Endothelial cell of umbilical vein (primary cell): ENCODE results near the gene ODAD3. TPM values are rescaled to one million over a fixed set of nuclear protein-coding genes. Genes with fewer than 3 reads are reported as not detected.

ENCODE experiments used
- BruUV-seq: library from RNA; stranded (reverse); fragments of 400-500 nt; replicated peaks from 2 replicates; lab custom pipeline; 2021; lab: Mats Ljungman, UMichigan
- CTCF ChIA-PET: fragments of 300-600, 350-600 bp; sonication (Branson Sonifier 250); formaldehyde crosslinking; loops from one replicate; lab custom pipeline; 2021; ENCODE audit warnings: antibody characterized with exemption, inconsistent platforms; lab: Charles Lee
- POLR2A ChIA-PET: fragments of 300-600, 350-600 bp; sonication (Branson Sonifier 250); formaldehyde crosslinking; loops from one replicate; lab custom pipeline; 2021; ENCODE audit warnings: antibody characterized with exemption, inconsistent platforms; lab: Charles Lee
- DNase-seq: peaks from one replicate; pipeline ENCODE4 v3.0.0-alpha.2; 2011; ENCODE audit warnings: low read depth, low spot score
- FAIRE-seq: peaks from 2 replicates; lab custom pipeline; 2011; peaks lifted over from hg19 to GRCh38; lab: Jason Lieb, UNC
- H2AFZ ChIP-seq: 2 replicates; pipeline ENCODE4 v1.6.0; 2012; ENCODE audit warnings: low read depth, low read length, control low read depth, inconsistent platforms
- H3K27ac ChIP-seq: 2 replicates; pipeline ENCODE4 v1.5.1; 2011; ENCODE audit warnings: low read depth, mild to moderate bottlenecking, control low read depth, low read length, moderate library complexity; ENCODE audit not compliant: insufficient read depth
- H3K27me3 ChIP-seq, 2 experiments: 2 replicates each; pipeline versions ENCODE4 v1.6.0 to v1.6.1; 2011; ENCODE audit warnings: low read length in 2 of 2, mixed read lengths in 1 of 2; ENCODE audit not compliant: control insufficient read depth in 2 of 2, insufficient read depth in 2 of 2
- H3K36me3 ChIP-seq, 2 experiments: 2 replicates in 1 of 2; 3 replicates in 1 of 2; pipeline ENCODE4 v1.5.1; 2011; ENCODE audit warnings: low read length in 2 of 2, mild to moderate bottlenecking in 1 of 2, moderate library complexity in 1 of 2; ENCODE audit not compliant: control insufficient read depth in 2 of 2, insufficient read depth in 2 of 2; ENCODE audit errors: extremely low read depth in 1 of 2
- H3K4me1 ChIP-seq: 3 replicates; pipeline ENCODE4 v1.5.1; 2011; ENCODE audit warnings: mild to moderate bottlenecking, low read length; ENCODE audit not compliant: control insufficient read depth, insufficient read depth; ENCODE audit errors: extremely low read depth
- H3K4me2 ChIP-seq: 2 replicates; pipeline ENCODE4 v1.6.1; 2011; ENCODE audit warnings: low read length, control low read depth, mixed read lengths; ENCODE audit not compliant: insufficient read depth
- H3K4me3 ChIP-seq, 3 experiments: fragments of 200-600 bp in 1 of 3; sonication (generic), shearing (Covaris generic) in 1 of 3; replicated peaks in 1 of 3; 2 replicates each; pipeline ENCODE4 v1.5.1; 2011 to 2016; ENCODE audit warnings: control low read depth in 3 of 3, low read length in 3 of 3, mild to moderate bottlenecking in 2 of 3, inconsistent platforms in 1 of 3, low read depth in 1 of 3, moderate library complexity in 1 of 3; ENCODE audit not compliant: insufficient read depth in 1 of 3
- H3K79me2 ChIP-seq: 2 replicates; pipeline ENCODE4 v1.6.0; 2012; ENCODE audit warnings: low read length, inconsistent platforms; ENCODE audit not compliant: control insufficient read depth, insufficient read depth
- H3K9ac ChIP-seq: replicated peaks from 2 replicates; pipeline ENCODE3; 2011; ENCODE audit warnings: low read length, control low read depth; ENCODE audit not compliant: insufficient read depth; ENCODE audit errors: extremely low read depth
- H3K9me1 ChIP-seq: replicated peaks from 3 replicates; pipeline ENCODE4 v1.6.0; 2011; ENCODE audit warnings: mild to moderate bottlenecking, low read length; ENCODE audit not compliant: control insufficient read depth, insufficient read depth; ENCODE audit errors: extremely low read depth
- H3K9me3 ChIP-seq: replicated peaks from 2 replicates; pipeline ENCODE4 v1.5.1; 2012; ENCODE audit warnings: low read length, inconsistent platforms; ENCODE audit not compliant: control insufficient read depth, insufficient read depth
- H4K20me1 ChIP-seq: replicated peaks from 2 replicates; pipeline ENCODE3; 2011; ENCODE audit warnings: mild to moderate bottlenecking, low read length; ENCODE audit not compliant: control insufficient read depth, insufficient read depth; ENCODE audit errors: extremely low read depth
- EZH2 ChIP-seq: IDR thresholded peaks from 2 replicates; pipeline ENCODE4 v1.6.1; 2012; ENCODE audit warnings: borderline replicate concordance, low read depth, mild to moderate bottlenecking, moderate library complexity, low read length, inconsistent platforms; ENCODE audit not compliant: severe bottlenecking
- FOS ChIP-seq: IDR thresholded peaks from 2 replicates; pipeline ENCODE4 v1.6.1; 2011; ENCODE audit warnings: mild to moderate bottlenecking, low read length, moderate library complexity, borderline replicate concordance; ENCODE audit not compliant: insufficient read depth
- GATA2 ChIP-seq: IDR thresholded peaks from 2 replicates; pipeline ENCODE4 v1.7.0; 2011; ENCODE audit warnings: low read depth, mild to moderate bottlenecking, moderate library complexity, mixed read lengths, low read length; ENCODE audit not compliant: insufficient read length, insufficient read depth
- JUN ChIP-seq: IDR thresholded peaks from 2 replicates; pipeline ENCODE4 v1.6.1; 2011; ENCODE audit warnings: borderline replicate concordance, low read depth; ENCODE audit not compliant: insufficient read length, insufficient read depth
- MYC ChIP-seq: IDR thresholded peaks from one replicate; pipeline ENCODE4 v1.6.1; 2011; ENCODE audit warnings: mild to moderate bottlenecking, low read depth, low read length
- POLR2A ChIP-seq: IDR thresholded peaks from 2 replicates; pipeline ENCODE4 v1.6.1; 2012; ENCODE audit warnings: low read depth, mild to moderate bottlenecking, control low read depth, low read length
- POLR2AphosphoS5 ChIP-seq: IDR thresholded peaks from 2 replicates; pipeline ENCODE4 v1.6.1; 2012; ENCODE audit warnings: low read depth, mild to moderate bottlenecking, control low read depth, low read length, moderate library complexity; ENCODE audit not compliant: insufficient read depth
- dilution Hi-C: fragments of 300-500 bp; cut with MboI; formaldehyde crosslinking; loops from one replicate; pipeline ENCODE4 v1.15.0; 2019; ENCODE audit warnings: low sequenced_read_pairs; ENCODE audit not compliant: extremely low pct_ligation_motif_present
- intact Hi-C: fragments of 100-400 bp; cut with micrococcal nuclease; formaldehyde crosslinking; loops from one replicate; pipeline ENCODE4 v1.10.0; 2022
- polyA plus RNA-seq, 4 experiments: library from polyadenylated mRNA; depleted of rRNA in 3 of 4; stranded (reverse) in 3 of 4; unstranded in 1 of 4; fragments of >200 nt; gene quantifications; 2 replicates each; pipeline versions ENCODE4 v1.2.1 to v1.2.3, GENCODE V29; 2011 to 2012; ENCODE audit warnings: missing spikeins in 1 of 4
- total RNA-seq: library from RNA; stranded (reverse); gene quantifications from 2 replicates; pipeline ENCODE4 v1.2.3, GENCODE V29; 2021
- TF ChIP-seq, protein P1 (sequence below): IDR thresholded peaks from 2 replicates; pipeline ENCODE4 v1.6.1; 2011; ENCODE audit not compliant: insufficient read depth, insufficient read length
- TF ChIP-seq, protein P2 (sequence below), 2 donors: IDR thresholded peaks; 1 replicate in 1 of 2; 2 replicates in 1 of 2; pipeline ENCODE4 v1.5.1; 2011; ENCODE audit warnings: low read length in 2 of 2, mild to moderate bottlenecking in 2 of 2, moderate library complexity in 2 of 2, control low read depth in 1 of 2, inconsistent platforms in 1 of 2, low read depth in 1 of 2; ENCODE audit not compliant: insufficient read depth in 1 of 2; ENCODE audit errors: extremely low read depth in 1 of 2

Gene ODAD3
- total and polyA plus RNA-seq, 2 donors (not counting 3 experiments of a cell fraction or from before 2014, with no cell fraction given): 0.14 to 0.97 TPM

DNA sequence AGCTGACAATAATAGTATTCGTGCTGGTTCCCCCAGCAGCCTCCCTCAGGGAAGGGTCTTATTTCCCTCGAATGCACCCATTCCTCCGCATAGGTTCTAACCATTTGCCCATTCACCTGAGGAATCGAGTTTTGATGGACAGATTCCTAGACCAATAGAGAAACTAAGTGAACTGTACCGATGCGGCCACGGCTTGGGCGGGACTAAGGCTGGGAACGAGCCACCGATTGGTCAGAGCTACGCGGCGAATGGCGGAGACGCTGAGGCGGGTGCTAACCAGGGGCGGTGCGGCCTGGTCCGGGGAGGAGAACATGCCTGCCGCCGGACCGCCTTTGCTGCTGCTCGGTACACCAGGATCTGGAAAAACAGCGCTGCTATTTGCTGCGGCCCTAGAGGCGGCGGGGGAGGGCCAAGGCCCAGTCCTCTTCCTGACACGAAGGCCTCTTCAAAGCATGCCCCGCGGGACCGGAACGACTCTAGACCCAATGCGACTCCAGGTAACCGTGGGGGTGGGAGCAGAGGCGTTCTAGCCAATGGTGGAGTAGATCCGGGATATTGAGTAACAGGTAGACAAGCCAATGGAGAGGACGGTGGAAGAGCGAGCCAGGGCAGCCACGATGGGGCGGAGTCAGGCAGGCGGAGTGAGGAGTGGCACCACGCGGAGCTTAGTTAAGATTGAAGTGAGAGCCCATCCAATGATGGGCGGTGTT, 60.3 kb downstream of the ODAD3 start, which contains the start of gene SWSAP1:
TSS of gene SWSAP1 (plus strand) at position 234 of the 710 bp plus-strand sequence. CDS start at position 249, 15 bp downstream.
- peak within 1 kb of the TSS; percentile 87 for H3K4me2 ChIP-seq
- peak within 1 kb of the TSS; percentile 70 for H3K27ac ChIP-seq
- dilution Hi-C loops: no loop called here
- H3K27me3 ChIP-seq: no peaks in the 10 kb centered on the region
- peak within 1 kb of the TSS; percentile 89 for H3K9ac ChIP-seq
- no peaks in the 10 kb centered on the region for H3K9me1 ChIP-seq
- no peak for TF ChIP-seq EZH2
- TF ChIP-seq, protein P1, sequence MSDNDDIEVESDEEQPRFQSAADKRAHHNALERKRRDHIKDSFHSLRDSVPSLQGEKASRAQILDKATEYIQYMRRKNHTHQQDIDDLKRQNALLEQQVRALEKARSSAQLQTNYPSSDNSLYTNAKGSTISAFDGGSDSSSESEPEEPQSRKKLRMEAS: peak; percentile 59
- no peak for TF ChIP-seq MYC
- TF ChIP-seq GATA2: no peak
- peak; percentile 8 for TF ChIP-seq POLR2AphosphoS5
- peak; percentile 68 for TF ChIP-seq POLR2A
- TF ChIP-seq FOS: no peak
- TF ChIP-seq, protein P2, sequence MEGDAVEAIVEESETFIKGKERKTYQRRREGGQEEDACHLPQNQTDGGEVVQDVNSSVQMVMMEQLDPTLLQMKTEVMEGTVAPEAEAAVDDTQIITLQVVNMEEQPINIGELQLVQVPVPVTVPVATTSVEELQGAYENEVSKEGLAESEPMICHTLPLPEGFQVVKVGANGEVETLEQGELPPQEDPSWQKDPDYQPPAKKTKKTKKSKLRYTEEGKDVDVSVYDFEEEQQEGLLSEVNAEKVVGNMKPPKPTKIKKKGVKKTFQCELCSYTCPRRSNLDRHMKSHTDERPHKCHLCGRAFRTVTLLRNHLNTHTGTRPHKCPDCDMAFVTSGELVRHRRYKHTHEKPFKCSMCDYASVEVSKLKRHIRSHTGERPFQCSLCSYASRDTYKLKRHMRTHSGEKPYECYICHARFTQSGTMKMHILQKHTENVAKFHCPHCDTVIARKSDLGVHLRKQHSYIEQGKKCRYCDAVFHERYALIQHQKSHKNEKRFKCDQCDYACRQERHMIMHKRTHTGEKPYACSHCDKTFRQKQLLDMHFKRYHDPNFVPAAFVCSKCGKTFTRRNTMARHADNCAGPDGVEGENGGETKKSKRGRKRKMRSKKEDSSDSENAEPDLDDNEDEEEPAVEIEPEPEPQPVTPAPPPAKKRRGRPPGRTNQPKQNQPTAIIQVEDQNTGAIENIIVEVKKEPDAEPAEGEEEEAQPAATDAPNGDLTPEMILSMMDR (IDR thresholded peaks at IDR 0.05; ENCODE audit: extremely low read depth in 1 of 2, insufficient read depth in 1 of 2, low read depth in 1 of 2, low read length in 2 of 2): no peak
- no peak for TF ChIP-seq JUN
- no peaks in the 10 kb centered on the region for H4K20me1 ChIP-seq
- H3K79me2 ChIP-seq: peaks cover 3% of the 10 kb centered on the region
- POLR2A ChIA-PET: interaction anchor here (0.6 to 1.6 kb wide), 4 partner anchors 10 to 30 kb away, joined by 3 to 4 read pairs (median 4); partner anchors contain the start of gene EPOR
- H2AFZ ChIP-seq: peak within 1 kb of the TSS; percentile 78
- no peaks in the 10 kb centered on the region for H3K36me3 ChIP-seq
- BruUV-seq: TSS peak; percentile 83
- intact Hi-C loops: loop anchor here (1.0 to 2.0 kb wide), 2 partner anchors 28 to 36 kb away; partner anchors contain the start of genes CCDC159, RAB3D and TMEM205
- H3K9me3 ChIP-seq: no peaks in the 10 kb centered on the region
- peak within 1 kb of the TSS; percentile 35 to 65 (median 56) for H3K4me3 ChIP-seq
- CTCF ChIA-PET: interaction anchor here (1.0 to 2.8 kb wide), 11 partner anchors 9 to 108 kb away, joined by 3 to 20 read pairs (median 4); partner anchors contain the start of genes CCDC159, EPOR, ODAD3 and PRKCSH
- DNase-seq (peak; percentile 100), FAIRE-seq (peak; percentile 100)
- H3K4me1 ChIP-seq: peaks cover 39% of the 10 kb centered on the region
